Psoas muscle (tissue), 8 donors: ENCODE results near the gene ZNF738. TPM values are rescaled to one million over a fixed set of nuclear protein-coding genes. Genes with fewer than 3 reads are reported as not detected.

Experiments
- ATAC-seq, 4 donors: fragments of 200-7000 bp; cut with Tn5 transposase; one replicate each; pipeline ENCODE4 v1.9.1; 2020; ENCODE audit warnings: moderate library complexity in 3 of 4, mild to moderate bottlenecking in 2 of 4
- DNase-seq, 2 donors: peaks; one replicate each; pipeline ENCODE4 v3.0.0-alpha.2; 2020
- H3K27ac ChIP-seq: fragments of 200-600 bp; one replicate; pipeline ENCODE4 v1.8.0; 2022
- H3K27me3 ChIP-seq, 3 donors: fragments of 200-600 bp in 1 of 3; one replicate each; pipeline versions ENCODE4 v1.6.1 to v1.8.0; 2013 to 2022; ENCODE audit warnings: low read length in 2 of 3, mild to moderate bottlenecking in 2 of 3, moderate library complexity in 1 of 3; ENCODE audit not compliant: insufficient read depth in 3 of 3
- H3K36me3 ChIP-seq, 2 donors: fragments of 200-600 bp in 1 of 2; one replicate each; pipeline versions ENCODE4 v1.6.1 to v1.8.0; 2013 to 2022; ENCODE audit warnings: low read depth in 1 of 2, mild to moderate bottlenecking in 1 of 2, moderate library complexity in 1 of 2; ENCODE audit not compliant: insufficient read depth in 1 of 2
- H3K4me1 ChIP-seq: fragments of 200-600 bp; one replicate; pipeline ENCODE4 v1.8.0; 2022
- H3K4me3 ChIP-seq: fragments of 200-600 bp; one replicate; pipeline ENCODE4 v1.8.0; 2022; ENCODE audit warnings: mild to moderate bottlenecking
- H3K9me3 ChIP-seq: fragments of 200-600 bp; one replicate; pipeline ENCODE4 v1.8.0; 2022
- WGBS, 3 donors: extraction: QIAGEN DNeasy Blood & Tissue Kit; methylation state at CpG; one replicate each; pipeline versions ENCODE4 v1.1.6 to v1.1.7; 2013; 5-methylcytosine and 5-hydroxymethylcytosine counted together
- intact Hi-C, 2 donors: fragments of 100-400 bp; cut with DNase I; formaldehyde crosslinking; loops; one replicate each; pipeline versions ENCODE4 v1.11.0 to v1.14.2; 2022
- polyA plus RNA-seq, 3 donors: library from polyadenylated mRNA; stranded (reverse); fragments of 200-250 nt; gene quantifications; one replicate each; pipeline ENCODE4 v1.2.3, GENCODE V29; 2013
- total RNA-seq, 4 donors: library from RNA; stranded (reverse); fragmentation: NEBNext Ultra II Directional in 2 of 4; extraction: Animal tissue kit (Norgen Biotek cat#: 25700) in 2 of 4; gene quantifications; one replicate each; pipeline versions ENCODE4 v1.2.1 to v1.2.4, GENCODE V29; 2021 to 2023
- TF ChIP-seq, protein P1 (sequence below): fragments of 200-600 bp; IDR thresholded peaks from one replicate; pipeline ENCODE4 v1.8.0; 2022; ENCODE audit warnings: antibody characterized with exemption
- donor health status: healthy with polysubstance abuse.
- donor health status: DM: no; HTN: no; CAD: no; lungs with moderate emphysema.
- donor health status: Bipolar disorder and iron deficiency.
- donor health status: healthy.
- donor health status: DM: yes; HTN: yes; CAD: no.
- donor health status: DM: no; HTN: no; CAD: no.
- donor health status: DM: no; HTN: no; CAD: no.
- donor health status: DM: yes; HTN: yes; CAD: no.

The ZNF738 gene
- total and polyA plus RNA-seq, 7 donors: 0.48 to 1.7 (median 0.74) TPM

- peaks cover 3 to 50% of the 10 kb centered on the region in 2 donors for H3K36me3 ChIP-seq
- 43 to 52% (median 51%) methylated on average over 1 of the region's 1 CpG for WGBS, 3 donors
- peaks cover 3% of the 10 kb centered on the region for H3K9me3 ChIP-seq
- H3K4me3 ChIP-seq: no peak overlapping the region
- TF ChIP-seq, protein P1, sequence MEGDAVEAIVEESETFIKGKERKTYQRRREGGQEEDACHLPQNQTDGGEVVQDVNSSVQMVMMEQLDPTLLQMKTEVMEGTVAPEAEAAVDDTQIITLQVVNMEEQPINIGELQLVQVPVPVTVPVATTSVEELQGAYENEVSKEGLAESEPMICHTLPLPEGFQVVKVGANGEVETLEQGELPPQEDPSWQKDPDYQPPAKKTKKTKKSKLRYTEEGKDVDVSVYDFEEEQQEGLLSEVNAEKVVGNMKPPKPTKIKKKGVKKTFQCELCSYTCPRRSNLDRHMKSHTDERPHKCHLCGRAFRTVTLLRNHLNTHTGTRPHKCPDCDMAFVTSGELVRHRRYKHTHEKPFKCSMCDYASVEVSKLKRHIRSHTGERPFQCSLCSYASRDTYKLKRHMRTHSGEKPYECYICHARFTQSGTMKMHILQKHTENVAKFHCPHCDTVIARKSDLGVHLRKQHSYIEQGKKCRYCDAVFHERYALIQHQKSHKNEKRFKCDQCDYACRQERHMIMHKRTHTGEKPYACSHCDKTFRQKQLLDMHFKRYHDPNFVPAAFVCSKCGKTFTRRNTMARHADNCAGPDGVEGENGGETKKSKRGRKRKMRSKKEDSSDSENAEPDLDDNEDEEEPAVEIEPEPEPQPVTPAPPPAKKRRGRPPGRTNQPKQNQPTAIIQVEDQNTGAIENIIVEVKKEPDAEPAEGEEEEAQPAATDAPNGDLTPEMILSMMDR: no peak
- peak in 3 of 4 donors; percentile 58 to 81 (median 61) for ATAC-seq
- DNase-seq: no peak
- intact Hi-C loops: no loop called here
- peak overlapping the region; percentile 65 for H3K27ac ChIP-seq
- H3K27me3 ChIP-seq: no peaks in the 10 kb centered on the region
- peaks cover 26% of the 10 kb centered on the region for H3K4me1 ChIP-seq
These were observed 43.6 kb downstream of the ZNF738 start for GRCh38 chr19:21402303-21402985.

DNA sequence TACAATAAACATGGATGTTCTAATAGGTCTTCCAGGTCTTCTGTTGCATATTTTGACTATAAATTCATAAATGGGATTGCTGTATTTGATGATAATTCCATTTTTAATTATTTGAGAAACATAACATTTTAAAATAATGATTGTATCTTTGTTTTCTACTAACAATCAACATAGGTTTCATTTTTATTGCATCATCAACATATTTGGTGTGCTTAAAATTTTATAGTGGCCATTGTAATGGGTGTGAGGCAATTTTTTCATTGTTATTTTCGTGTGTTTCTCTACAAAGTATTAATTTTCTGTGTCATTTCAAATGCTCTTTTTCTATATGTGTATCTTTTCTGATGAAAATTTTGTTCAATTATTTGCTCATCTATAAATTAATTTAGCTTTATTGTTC lies 51.4 kb downstream of the ZNF738 start:
- 72 to 88% (median 80%) methylated on average over 1 of the region's 1 CpG for WGBS, 3 donors
- DNase-seq (no peak), ATAC-seq (no peak)
- H3K4me1 ChIP-seq: no peaks in the 10 kb centered on the region
- no peaks in the 10 kb centered on the region for H3K9me3 ChIP-seq
- no peak overlapping the region for H3K4me3 ChIP-seq
- H3K36me3 ChIP-seq: peaks cover 0 to 96% of the 10 kb centered on the region in 2 donors
- TF ChIP-seq, protein P1: no peak
- intact Hi-C loops: no loop called here
- no peaks in the 10 kb centered on the region for H3K27me3 ChIP-seq
- H3K27ac ChIP-seq: no peak overlapping the region

DNA sequence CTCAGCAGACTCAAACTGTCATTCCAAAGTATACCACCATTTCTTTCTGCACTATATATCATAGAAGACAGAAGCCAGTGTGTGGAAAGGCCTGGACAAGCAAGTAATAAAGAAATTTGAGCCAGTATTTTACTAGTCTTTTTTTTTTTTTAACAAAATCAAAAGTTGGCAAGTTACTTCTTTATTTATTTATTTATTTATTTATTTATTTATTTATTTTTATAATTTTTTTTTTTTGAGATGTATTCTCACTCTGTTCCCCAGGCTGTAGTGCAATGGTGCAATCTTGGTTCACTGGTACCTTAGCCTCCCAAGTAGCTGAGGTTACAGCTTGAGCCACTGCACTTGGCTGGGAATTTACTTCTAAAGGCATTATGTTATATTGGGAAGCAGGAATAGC lies 63.4 kb downstream of the ZNF738 start:
- Histone ChIP-seq H3K4me3 (no peak overlapping the region), H3K36me3 (peaks cover 0 to 2% of the 10 kb centered on the region in 2 donors), H3K27me3 (no peaks in the 10 kb centered on the region), H3K9me3 (peaks cover 82% of the 10 kb centered on the region), H3K27ac (no peak overlapping the region), H3K4me1 (no peaks in the 10 kb centered on the region)
- ATAC-seq: no peak
- intact Hi-C loops: no loop called here
- DNase-seq: no peak
- TF ChIP-seq, protein P1: no peak

- H3K4me1 ChIP-seq: no peaks in the 10 kb centered on the region
- peaks cover 0 to 2% of the 10 kb centered on the region in 2 donors for H3K36me3 ChIP-seq
- intact Hi-C loops: no loop called here
- DNase-seq (no peak), ATAC-seq (no peak)
- TF ChIP-seq, protein P1: no peak
- WGBS, 3 donors: 95 to 97% (median 95%) methylated on average over 1 of the region's 1 CpG
- no peaks in the 10 kb centered on the region for H3K27me3 ChIP-seq
- H3K27ac ChIP-seq: no peak overlapping the region
- H3K4me3 ChIP-seq: no peak overlapping the region
- peaks cover 90% of the 10 kb centered on the region for H3K9me3 ChIP-seq
These were observed 64.5 kb downstream of the ZNF738 start for GRCh38 chr19:21423057-21424041.

Other genes starting within 250 kb of the ZNF738 start
- gene ZNF431, start 217.0 kb upstream of the ZNF738 start, total RNA-seq: 10 to 100 TPM in 2 of 4 donors, 1 to 10 TPM in 2; 5.7 to 17.4 (median 9.1) TPM
- 10 to 100 TPM in 1 of 3 donors, 1 to 10 TPM in 2; 3.8 to 17.0 (median 6.9) TPM for gene ZNF431, start 217.0 kb upstream of the ZNF738 start, polyA plus RNA-seq
- 1 to 10 TPM; 3.2 to 4.9 (median 4.3) TPM for gene ZNF708, start 29.6 kb upstream of the ZNF738 start, total RNA-seq
- gene ZNF708, start 29.6 kb upstream of the ZNF738 start, polyA plus RNA-seq: 1 to 10 TPM; 1.1 to 4.0 (median 1.9) TPM
- 10 to 100 TPM in 1 of 4 donors, 1 to 10 TPM in 3; 4.1 to 11.2 (median 5.5) TPM for gene ZNF493, start 38.1 kb downstream of the ZNF738 start, total RNA-seq
- gene ZNF493, start 38.1 kb downstream of the ZNF738 start, polyA plus RNA-seq: 1 to 10 TPM; 1.1 to 3.8 (median 1.7) TPM
- 10 to 100 TPM in 1 of 4 donors, 1 to 10 TPM in 3; 6.9 to 11.3 (median 7.7) TPM for gene ZNF429, start 146.6 kb downstream of the ZNF738 start, total RNA-seq
- gene ZNF429, start 146.6 kb downstream of the ZNF738 start, polyA plus RNA-seq: 1 to 10 TPM; 3.5 to 8.4 (median 4.8) TPM